IMR-90 (cell line): Measurements from ENCODE around the gene COG4.

ENCODE experiments used
- BHLHE40 ChIP-seq: fragments of 150-350 bp; IDR thresholded peaks from 2 replicates; pipeline ENCODE4 v1.6.1; 2016; ENCODE audit warnings: mild to moderate bottlenecking, low read depth, low read length
- CEBPB ChIP-seq: IDR thresholded peaks from 2 replicates; pipeline ENCODE4 v1.6.1; 2012; ENCODE audit warnings: low read depth, low read length, improper control_type of control experiment
- CTCF ChIP-seq: conservative IDR thresholded peaks from 2 replicates; pipeline ENCODE4 v1.5.1; 2012; ENCODE audit warnings: mild to moderate bottlenecking, low read depth, low read length, improper control_type of control experiment
- MAFK ChIP-seq: IDR thresholded peaks from 2 replicates; pipeline ENCODE4 v1.6.1; 2012; ENCODE audit warnings: low read depth, low read length, improper control_type of control experiment
- MXI1 ChIP-seq: IDR thresholded peaks from 2 replicates; pipeline ENCODE4 v1.6.1; 2012; ENCODE audit warnings: low read depth, mild to moderate bottlenecking, low read length, moderate library complexity, borderline replicate concordance
- POLR2A ChIP-seq: IDR thresholded peaks from 2 replicates; pipeline ENCODE4 v1.6.1; 2012; ENCODE audit warnings: mild to moderate bottlenecking, low read depth, low read length
- RAD21 ChIP-seq: IDR thresholded peaks from 2 replicates; pipeline ENCODE4 v1.6.1; 2012; ENCODE audit warnings: low read length, improper control_type of control experiment
- RCOR1 ChIP-seq: IDR thresholded peaks from 2 replicates; pipeline ENCODE4 v1.6.1; 2012; ENCODE audit warnings: mild to moderate bottlenecking, low read length, improper control_type of control experiment; ENCODE audit not compliant: insufficient replicate concordance
- RFX5 ChIP-seq: IDR thresholded peaks from 2 replicates; pipeline ENCODE4 v1.8.0; 2012; ENCODE audit warnings: low read depth, mild to moderate bottlenecking, low read length, moderate library complexity

DNA sequence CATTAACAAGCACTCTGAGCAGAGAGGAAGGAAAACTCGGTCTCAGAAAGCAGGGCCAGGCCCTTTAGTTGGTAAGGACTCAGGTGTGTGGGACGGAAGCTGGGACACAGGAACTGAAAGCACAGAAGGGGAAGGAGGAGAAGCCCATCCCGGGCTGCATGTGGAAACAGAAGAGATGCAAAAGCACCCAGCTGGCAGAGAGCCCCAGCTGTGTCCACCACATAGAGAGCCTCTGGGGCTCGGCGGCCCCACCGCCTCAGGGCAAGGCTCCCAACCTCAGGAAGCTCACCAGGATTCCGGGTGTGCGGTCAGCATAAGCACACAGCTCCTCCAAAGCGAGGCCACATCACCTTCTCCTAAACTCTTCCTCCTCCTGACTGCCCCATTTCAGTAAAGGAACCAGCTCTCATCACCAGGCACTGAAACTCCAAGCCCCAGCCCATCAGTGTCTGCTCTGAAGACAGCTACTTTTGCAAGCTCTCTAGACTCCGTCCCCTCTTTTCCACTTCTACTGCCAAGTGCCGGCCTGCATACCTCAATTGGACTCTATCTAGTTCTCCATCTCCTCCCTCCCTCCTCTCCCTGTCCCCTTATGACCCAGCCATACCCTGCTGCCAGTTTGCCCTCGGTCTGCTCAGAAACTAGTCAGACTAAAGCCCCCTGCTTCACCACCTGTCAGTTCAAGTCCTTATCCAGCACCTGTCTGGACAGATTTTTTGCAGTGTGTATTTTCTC, 90.5 kb downstream of the COG4 start:
- TF ChIP-seq POLR2A = no peak
- TF ChIP-seq CTCF = no peak
- TF ChIP-seq CEBPB = no peak
- no peak for TF ChIP-seq RAD21
- no peak for TF ChIP-seq RCOR1
- no peak for TF ChIP-seq MXI1
- no peak for TF ChIP-seq BHLHE40
- TF ChIP-seq MAFK = no peak
- TF ChIP-seq RFX5 = no peak
